GM19438 (cell line): ENCODE results near the gene AP2M1.

Experiments
- ATAC-seq: cut with Tn5 transposase; IDR thresholded peaks from one replicate; pipeline ENCODE4 v1.9.1; 2021; ENCODE audit warnings: low read depth; ENCODE audit not compliant: unreplicated experiment

The AP2M1 gene

DNA sequence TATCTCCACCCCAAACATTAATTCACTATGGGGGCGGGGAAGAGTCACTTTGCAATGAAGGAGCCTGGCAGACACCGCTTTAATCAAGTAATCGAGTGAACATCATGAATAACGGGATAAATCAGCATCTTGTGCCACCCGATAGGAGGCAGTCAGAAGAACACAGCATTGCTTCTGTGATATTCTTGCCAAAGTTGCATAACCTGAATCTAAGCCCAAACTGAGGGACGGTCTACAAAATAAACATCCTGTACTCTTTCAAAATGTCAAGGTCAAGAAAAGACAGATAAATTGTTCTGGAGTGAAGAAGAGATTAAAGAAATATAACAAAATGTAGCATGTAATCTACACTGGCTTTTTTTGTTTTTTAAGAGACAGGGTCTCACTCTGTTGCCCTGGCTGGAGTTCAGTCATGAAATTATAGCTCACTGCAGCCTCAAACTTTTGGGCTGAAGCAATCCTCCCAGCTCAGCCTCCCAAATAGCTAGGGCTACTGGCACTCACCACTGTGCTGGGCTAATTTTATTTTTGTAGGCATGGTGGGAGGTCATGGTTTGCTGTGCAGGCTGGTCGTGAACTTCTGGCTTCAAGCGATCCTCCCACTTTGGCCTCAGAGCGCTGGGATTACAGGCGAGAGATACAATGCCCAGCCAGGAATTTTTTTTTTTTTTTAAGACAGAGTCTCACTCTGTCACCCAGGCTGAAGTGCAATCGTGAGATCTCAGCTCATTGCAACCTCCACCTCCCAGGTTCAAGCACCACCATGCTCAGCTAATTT lies 34.7 kb downstream of the AP2M1 start:
- no peak for ATAC-seq

DNA sequence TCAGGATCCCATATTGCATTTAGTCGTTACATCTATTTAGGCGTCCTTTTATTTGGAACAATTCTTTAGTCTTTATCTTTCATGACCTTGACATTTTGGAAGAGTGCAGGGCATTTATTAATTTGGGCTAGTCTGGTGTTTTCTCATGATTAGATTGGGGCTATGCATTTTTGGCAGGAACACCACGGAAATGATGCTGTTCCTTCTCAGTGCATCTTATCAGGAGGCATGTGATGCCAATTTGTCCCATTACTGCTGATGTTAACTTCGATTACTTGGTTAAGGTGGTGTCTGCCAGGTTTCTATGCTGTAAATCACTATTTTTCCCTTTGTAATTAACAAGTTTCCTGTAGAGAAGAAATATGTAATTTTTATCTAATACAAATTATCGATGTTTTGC lies 36.6 kb downstream of the AP2M1 start:
- no peak for ATAC-seq

DNA sequence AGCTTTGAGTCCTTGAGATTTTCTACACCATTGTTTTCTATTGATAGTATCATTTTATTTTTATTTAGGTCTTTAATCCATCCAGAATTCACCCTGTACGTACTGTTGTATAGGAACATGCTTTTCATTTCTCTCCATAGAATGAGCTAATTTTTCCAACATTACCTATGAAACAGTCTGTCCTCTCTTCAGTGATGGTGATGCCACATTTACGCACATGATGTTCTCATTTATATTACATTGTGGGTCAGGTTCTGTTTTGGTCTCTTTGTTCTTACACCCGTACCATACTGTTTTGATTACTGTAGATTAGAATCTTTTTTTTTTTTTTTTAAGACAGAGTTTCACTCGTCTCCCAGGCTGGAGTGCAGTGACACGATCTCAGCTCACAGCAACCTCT lies 37.1 kb downstream of the AP2M1 start:
- no peak for ATAC-seq

DNA sequence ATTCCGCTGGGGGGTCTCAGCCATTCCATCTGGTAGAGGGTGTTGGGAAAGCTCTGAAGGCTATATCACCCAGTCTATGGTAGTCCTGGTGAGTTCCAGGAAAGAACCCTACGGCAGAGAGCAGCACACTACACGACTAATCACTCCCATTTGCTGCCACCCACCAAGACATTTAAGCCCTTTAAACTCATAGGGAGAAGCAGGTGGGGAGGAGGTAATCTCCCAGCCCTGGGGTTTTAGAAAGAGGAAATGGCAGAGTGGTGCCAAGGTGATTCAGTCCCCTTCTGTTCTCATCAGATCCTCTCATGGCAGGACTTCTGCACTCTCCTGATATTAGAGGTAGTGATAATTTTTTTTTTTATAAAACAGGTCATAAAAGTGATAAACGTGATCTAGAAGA lies 44.2 kb downstream of the AP2M1 start:
- ATAC-seq, result no peak

DNA sequence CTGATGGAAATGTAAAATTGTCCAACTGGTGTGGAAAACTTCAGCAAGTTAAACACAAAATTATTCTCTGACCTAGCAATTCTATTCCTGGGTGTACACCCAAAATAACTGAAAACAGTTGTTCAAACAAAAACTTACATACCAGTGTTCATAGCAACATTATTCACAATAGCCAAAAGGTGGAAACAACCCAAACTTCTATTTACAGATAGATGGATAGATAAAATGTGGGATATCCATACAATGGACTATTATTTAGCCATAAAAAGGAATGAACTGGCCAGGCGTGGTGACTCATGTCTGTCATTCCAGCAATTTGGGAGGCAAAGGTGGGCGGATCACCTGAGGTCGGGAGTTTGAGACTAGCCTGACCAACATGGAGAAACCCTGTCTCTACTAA lies 47.9 kb downstream of the AP2M1 start:
- ATAC-seq, result no peak

DNA sequence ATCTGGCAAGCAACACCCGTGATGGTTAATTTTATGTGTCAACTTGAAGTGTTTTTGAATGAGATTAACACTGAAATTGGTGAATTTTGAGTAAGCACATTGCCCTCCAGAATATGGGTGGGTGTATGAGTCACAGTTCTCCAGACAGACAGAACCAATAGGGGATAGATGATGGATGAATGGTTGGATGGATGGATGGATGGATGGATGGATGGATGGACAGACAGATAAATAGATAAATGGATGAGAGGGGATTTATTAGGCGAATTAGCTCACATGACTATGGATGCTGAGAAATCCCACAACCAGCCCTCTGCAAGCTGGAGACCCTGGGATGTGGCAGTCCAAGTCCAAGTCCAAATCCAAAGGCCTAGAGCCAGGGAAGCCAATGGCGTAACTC lies 49.3 kb downstream of the AP2M1 start:
- no peak for ATAC-seq

DNA sequence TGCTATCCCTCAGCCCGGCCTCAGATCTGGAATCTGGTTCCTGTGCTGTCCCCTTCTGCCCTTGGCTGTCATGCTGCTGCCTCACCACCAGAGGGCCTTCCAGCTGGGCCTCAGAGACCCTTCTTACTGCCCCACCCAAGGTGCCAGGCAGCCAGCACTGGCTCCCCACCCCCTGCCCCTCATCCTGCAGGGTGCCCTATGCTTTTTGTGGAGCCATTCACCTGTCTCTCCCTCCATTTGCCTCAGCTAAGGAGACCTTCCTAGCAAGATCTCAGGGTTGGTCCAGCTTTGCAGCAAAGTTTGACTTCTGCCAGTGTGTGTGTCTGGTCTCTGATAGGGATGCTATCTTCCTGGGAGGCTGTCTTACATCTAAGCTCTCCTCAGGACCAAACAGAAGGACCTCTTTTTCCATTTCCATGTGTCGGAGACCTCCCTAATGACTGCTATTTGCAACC lies 52.9 kb downstream of the AP2M1 start:
- no peak for ATAC-seq

DNA sequence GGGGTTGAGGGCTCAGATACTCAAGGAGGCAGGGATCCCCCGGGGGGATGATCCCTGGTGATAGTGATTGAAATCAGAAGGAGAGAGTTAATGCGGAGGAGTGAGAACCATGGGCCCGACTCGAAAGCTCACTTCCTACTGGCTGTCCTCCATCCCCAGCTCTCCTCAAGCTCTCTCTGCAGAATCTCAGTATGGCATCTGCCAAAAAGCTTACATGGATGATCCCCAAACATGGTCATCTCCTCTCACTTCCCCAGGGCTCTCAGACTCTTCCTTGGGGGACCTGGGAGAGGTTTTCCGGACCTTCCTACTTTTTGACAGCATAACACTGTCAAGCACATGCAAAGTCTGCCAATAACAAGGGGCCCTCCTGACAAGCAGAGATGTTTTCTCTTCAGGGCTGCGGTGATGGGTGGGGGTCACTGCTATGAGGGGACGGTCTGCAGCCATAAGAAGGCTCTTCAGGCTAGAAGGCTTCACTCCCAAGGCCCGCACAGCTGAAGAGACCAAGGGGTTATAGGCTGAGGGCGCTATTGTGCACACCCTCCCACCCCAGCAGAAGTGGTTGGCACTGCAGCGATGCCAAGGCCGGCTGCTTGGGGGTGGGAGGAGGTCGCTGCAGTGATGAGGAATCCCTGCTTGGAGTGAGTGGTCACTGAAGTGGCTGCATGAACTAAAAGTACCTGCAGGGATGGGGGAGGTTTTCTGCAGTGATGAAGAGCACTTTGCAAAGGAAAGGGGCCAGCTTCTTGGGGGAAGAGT lies 53.9 kb downstream of the AP2M1 start:
- ATAC-seq, result no peak

DNA sequence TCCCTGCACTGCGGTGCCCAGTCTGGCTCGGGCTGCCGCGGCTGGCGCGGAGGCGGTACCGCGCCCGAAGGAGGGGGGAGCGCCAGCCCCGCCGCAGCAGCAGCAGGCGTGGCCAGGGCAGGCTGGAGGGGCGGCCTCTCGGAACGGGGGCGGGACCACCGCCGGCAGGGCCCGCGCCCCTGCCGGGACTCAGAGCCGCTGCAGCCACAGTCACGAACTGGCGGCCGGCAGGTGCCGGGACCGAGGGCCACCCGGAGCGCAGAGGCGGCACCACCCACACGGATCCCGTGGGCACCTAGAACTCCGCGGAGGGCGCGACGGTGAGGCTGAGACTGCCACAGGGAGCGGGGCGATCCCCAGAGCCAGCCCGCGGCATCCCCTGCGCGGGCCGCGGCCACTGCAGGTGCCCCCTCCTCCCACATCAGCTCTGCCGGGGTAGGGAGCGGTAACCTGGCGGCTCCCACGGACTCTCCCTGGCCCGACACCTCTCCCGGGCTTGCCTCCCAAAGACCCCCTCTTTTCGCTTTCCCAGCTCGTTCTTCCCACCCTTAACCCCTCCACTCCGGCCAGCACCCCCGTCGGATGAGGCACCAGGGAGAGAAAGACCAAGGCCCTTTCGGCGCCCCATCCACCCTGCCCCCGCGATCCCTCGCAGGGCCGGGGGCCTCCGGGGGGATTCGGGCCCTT lies 54.9 kb downstream of the AP2M1 start, which contains the start of gene VWA5B2:
TSS of gene VWA5B2 (plus strand) at position 192 of the 687 bp plus-strand sequence. CDS start 944 bp downstream, outside the sequence.
- peak; percentile 83 for ATAC-seq

DNA sequence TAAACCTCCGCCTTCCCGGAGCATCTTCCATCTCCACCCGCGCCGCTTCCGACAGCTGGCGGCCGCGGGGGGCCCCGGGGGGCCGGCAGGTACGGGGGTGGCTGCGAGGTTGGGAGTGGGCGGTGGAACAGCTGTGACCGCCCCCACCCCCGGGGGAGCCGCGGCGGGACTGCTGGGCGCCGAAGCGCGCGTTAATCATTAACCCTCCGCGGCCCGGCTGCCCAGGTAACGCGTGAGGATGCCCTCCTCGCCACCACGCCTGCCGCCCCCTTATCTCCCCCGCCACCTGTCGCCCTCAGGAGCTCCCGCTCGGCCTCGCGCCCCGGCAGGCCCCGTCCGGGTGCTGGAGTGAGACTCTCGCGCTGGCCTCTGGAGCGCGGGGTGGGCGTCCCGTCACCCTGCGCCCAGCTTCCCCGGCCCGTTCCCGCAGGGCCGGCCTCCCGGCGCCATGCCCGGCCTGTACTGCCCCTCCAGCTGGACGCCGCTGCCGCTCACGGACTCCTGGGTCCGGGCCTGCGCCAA lies 55.5 kb downstream of the AP2M1 start:
- no peak for ATAC-seq

DNA sequence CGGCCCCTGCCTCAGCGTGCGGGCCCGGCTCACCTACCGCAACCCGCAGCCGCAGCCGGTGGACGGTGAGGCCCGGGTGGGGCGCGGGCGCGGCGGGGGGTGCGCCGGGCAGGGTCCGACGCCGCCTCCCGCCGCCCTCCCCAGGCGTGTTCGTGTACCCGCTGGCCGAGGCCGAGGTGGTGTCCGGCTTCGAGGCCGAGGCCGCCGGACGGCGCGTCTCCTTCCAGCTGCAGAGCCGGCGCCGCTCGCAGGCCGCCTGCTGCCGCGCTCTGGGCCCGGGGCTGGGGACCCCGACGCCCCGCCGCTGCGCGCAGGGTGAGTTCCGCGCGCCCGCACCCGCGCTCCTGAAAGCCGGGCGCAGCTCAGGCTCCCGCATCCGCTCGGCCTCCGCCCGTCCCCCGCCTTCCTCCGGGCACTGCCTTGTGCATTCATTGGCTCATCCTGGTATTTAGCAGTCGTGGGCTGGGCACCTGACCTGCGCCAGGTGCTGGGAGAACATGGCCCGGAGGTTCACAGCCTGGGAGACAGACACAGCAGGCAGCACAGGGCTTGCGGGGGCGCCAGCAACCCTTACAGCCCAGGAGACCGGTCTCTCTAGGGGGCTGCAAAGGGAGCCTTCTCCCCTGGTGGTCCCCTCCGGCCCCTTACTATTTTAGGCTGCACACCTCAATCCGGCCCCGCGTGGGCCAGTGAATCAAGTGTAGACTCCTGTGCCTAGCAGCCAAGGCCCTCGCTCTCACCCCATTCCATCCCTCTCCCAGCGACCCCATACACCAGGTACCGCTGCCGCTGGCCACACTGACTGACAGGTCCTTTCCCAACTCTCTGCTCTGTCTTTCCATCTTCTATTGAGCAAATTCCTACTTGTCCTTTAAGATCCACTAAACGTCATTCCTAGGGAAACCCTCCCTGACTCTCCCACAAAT lies 56.2 kb downstream of the AP2M1 start:
- no peak for ATAC-seq

DNA sequence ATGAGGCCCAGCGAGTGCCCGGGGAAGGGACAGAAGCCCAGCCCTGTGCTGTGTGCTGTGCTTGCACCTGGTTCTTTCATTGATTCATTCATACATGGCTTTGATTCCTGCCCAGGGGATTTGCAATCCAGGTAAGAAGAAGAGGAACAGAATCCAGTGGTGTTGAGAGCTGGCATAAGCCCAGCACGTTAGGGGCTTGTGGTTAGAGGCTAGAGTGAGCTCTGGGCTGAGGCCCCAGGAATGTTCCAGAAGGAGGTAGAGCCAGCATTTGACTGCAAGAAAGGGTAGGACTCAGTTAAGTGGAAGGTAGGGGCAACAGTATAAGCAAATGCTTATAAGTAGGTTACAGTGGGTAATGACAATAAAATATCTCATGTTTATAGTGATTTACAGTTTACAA lies 57.0 kb downstream of the AP2M1 start:
- no peak for ATAC-seq

DNA sequence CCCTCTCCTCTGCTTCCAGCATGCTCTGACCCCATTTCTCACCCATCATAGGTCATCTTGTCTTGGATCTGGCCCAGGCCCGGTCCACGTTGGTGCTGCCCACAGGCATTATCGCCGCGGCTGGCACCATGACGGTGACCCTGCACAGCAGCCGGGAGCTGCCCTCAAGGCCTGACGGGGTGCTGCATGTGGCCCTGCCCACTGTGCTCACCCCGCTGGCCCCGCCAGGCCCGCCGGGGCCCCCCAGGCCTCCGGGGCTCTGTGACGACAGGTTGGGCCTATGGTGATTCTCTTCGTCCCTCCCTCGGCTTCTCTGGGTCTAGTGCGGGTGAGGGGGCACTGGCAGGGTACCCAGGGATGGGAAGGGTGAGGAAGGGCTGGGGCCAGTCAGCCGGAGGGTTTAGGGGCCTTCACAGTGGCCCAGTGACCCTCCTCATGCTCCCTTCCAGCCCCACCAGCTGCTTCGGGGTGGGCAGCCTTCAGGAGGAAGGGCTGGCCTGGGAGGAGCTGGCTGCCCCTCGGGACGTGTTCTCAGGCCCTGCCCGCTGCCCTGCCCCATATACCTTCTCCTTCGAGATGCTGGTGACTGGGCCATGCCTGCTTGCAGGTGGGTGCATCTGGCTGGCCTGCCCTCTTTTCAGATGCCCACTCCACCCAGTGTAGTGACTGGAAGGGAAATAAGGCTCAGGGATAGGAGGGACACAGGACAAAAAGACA lies 58.6 kb downstream of the AP2M1 start:
- ATAC-seq, result no peak
